HepG2 (cell line): ENCODE measurements around the gene SPATA46. TPM values are rescaled to one million over a fixed set of nuclear protein-coding genes. Genes with fewer than 3 reads are reported as not detected.

ENCODE experiments used
- ATAC-seq: fragments of 200-7000 bp; cut with Tn5 transposase; 3 replicates; pipeline ENCODE4 v1.9.1; 2020; ENCODE audit warnings: mild to moderate bottlenecking, moderate library complexity
- BruUV-seq: library from RNA; stranded (reverse); fragments of 400-500 nt; replicated peaks from 2 replicates; lab custom pipeline; 2021; lab: Mats Ljungman, UMichigan
- CTCF ChIA-PET: fragments of 300-600 bp; formaldehyde crosslinking; extraction: SDS; loops from one replicate; lab custom pipeline; 2021; ENCODE audit warnings: low total read pairs, inconsistent platforms, low intra/inter-chr PET ratio; lab: Yijun Ruan, JAX
- POLR2A ChIA-PET: fragments of 350-600 bp; sonication (Branson Sonifier 250); formaldehyde crosslinking; loops from one replicate; lab custom pipeline; 2020; ENCODE audit warnings: antibody characterized with exemption, inconsistent platforms; lab: Yijun Ruan, JAX
- DNase-seq: peaks from one replicate; pipeline ENCODE4 v3.0.0-alpha.2; 2015; ENCODE audit warnings: low spot score
- FAIRE-seq: peaks from 3 replicates; lab custom pipeline; 2011; peaks lifted over from hg19 to GRCh38; lab: Jason Lieb, UNC
- H2AFZ ChIP-seq: one replicate; pipeline ENCODE4 v1.6.1; 2011; ENCODE audit warnings: low read length, inconsistent platforms
- H3K27ac ChIP-seq: fragments of 300-600 bp; 3 replicates; pipeline ENCODE4 v1.8.0; 2011; ENCODE audit warnings: mixed run types, mild to moderate bottlenecking, mixed read lengths, low read length, inconsistent platforms; ENCODE audit not compliant: insufficient read depth; ENCODE audit errors: extremely low read length
- H3K27me3 ChIP-seq, 2 experiments: fragments of 200-600 bp in 1 of 2; 2 replicates in 1 of 2; 3 replicates in 1 of 2; pipeline versions ENCODE4 v1.6.0 to v1.8.0; 2011; ENCODE audit warnings: low read length in 2 of 2, mild to moderate bottlenecking in 2 of 2, moderate library complexity in 2 of 2, inconsistent platforms in 1 of 2; ENCODE audit not compliant: insufficient read depth in 2 of 2, control insufficient read depth in 1 of 2
- H3K36me3 ChIP-seq, 2 experiments: fragments of 200-600 bp in 1 of 2; replicated peaks in 1 of 2; 2 replicates in 1 of 2; 3 replicates in 1 of 2; pipeline versions ENCODE4 v1.5.1 to v1.8.0; 2011; ENCODE audit warnings: low read length in 2 of 2, inconsistent platforms in 1 of 2; ENCODE audit not compliant: insufficient read depth in 2 of 2, control insufficient read depth in 1 of 2
- H3K4me1 ChIP-seq: 2 replicates; pipeline ENCODE4 v1.5.1; 2012; ENCODE audit warnings: low read length, inconsistent platforms; ENCODE audit not compliant: insufficient read depth
- H3K4me2 ChIP-seq: 2 replicates; pipeline ENCODE4 v1.6.0; 2011; ENCODE audit warnings: low read depth, low read length, inconsistent platforms
- H3K4me3 ChIP-seq, 3 experiments: fragments of 200-600 bp in 1 of 3; sonication (generic), shearing (Covaris generic) in 1 of 3; replicated peaks in 1 of 3; 2 replicates each; pipeline ENCODE4 v1.5.1; 2011 to 2016; ENCODE audit warnings: low read length in 3 of 3, inconsistent platforms in 2 of 3, low read depth in 2 of 3, mild to moderate bottlenecking in 2 of 3, control low read depth in 1 of 3, mixed read lengths in 1 of 3; ENCODE audit not compliant: insufficient read depth in 1 of 3
- H3K79me2 ChIP-seq: one replicate; pipeline ENCODE4 v1.6.1; 2011; ENCODE audit warnings: low read length, inconsistent platforms; ENCODE audit not compliant: insufficient read depth
- H3K9ac ChIP-seq: 2 replicates; pipeline ENCODE4 v1.6.0; 2011; ENCODE audit warnings: mild to moderate bottlenecking, low read depth, low read length, inconsistent platforms; ENCODE audit not compliant: insufficient read depth
- H3K9me3 ChIP-seq: 2 replicates; pipeline ENCODE4 v1.5.1; 2012; ENCODE audit warnings: mild to moderate bottlenecking, low read length
- H4K20me1 ChIP-seq: 2 replicates; pipeline ENCODE4 v1.6.0; 2011; ENCODE audit warnings: inconsistent platforms, mild to moderate bottlenecking, low read length, moderate library complexity; ENCODE audit not compliant: insufficient read depth
- CBX5 ChIP-seq: sonication (generic); formaldehyde crosslinking; IDR thresholded peaks from 2 replicates; pipeline ENCODE4 v1.4.0; 2020; ENCODE audit warnings: missing genetic modification reagents, borderline replicate concordance
- CEBPZ ChIP-seq: IDR thresholded peaks from 2 replicates; pipeline ENCODE4 v1.6.1; 2012; ENCODE audit warnings: low read length, improper control_type of control experiment
- ETV6 ChIP-seq: sonication (generic); formaldehyde crosslinking; conservative IDR thresholded peaks from 2 replicates; pipeline ENCODE4 v1.4.0; 2020; ENCODE audit warnings: missing genetic modification reagents
- FLYWCH1 ChIP-seq: sonication (generic); formaldehyde crosslinking; IDR thresholded peaks from 2 replicates; pipeline ENCODE4 v1.8.1; 2023; ENCODE audit warnings: mild to moderate bottlenecking, missing genetic modification reagents
- FOXJ3 ChIP-seq: sonication (generic); formaldehyde crosslinking; IDR thresholded peaks from 2 replicates; pipeline ENCODE4 v1.4.0; 2020; ENCODE audit warnings: missing genetic modification reagents, mild to moderate bottlenecking, borderline replicate concordance
- HMG20A ChIP-seq: IDR thresholded peaks from 2 replicates; pipeline ENCODE4 v1.6.1; 2016; ENCODE audit warnings: borderline replicate concordance
- HMG20B ChIP-seq: conservative IDR thresholded peaks from 2 replicates; pipeline ENCODE4 v1.6.1; 2016; ENCODE audit warnings: missing genetic modification reagents, missing compliant biosample characterization
- HNRNPL ChIP-seq: fragments of 200-400 bp; formaldehyde crosslinking; IDR thresholded peaks from 2 replicates; pipeline ENCODE4 v1.6.1; 2017; ENCODE audit warnings: mild to moderate bottlenecking, low read depth, low read length
- HNRNPUL1 ChIP-seq: fragments of 200-400 bp; formaldehyde crosslinking; IDR thresholded peaks from 2 replicates; pipeline ENCODE4 v1.6.1; 2017; ENCODE audit warnings: low read depth, mild to moderate bottlenecking, low read length, moderate library complexity
- HOXA3 ChIP-seq: sonication (generic); formaldehyde crosslinking; IDR thresholded peaks from 2 replicates; pipeline ENCODE4 v1.5.0; 2020; ENCODE audit warnings: missing genetic modification reagents
- NFIB ChIP-seq: sonication (generic); formaldehyde crosslinking; IDR thresholded peaks from 2 replicates; pipeline ENCODE4 v1.9.0; 2021; ENCODE audit warnings: missing genetic modification reagents, mild to moderate bottlenecking, borderline replicate concordance
- NFKBIZ ChIP-seq: IDR thresholded peaks from 2 replicates; pipeline ENCODE4 v1.6.1; 2018; ENCODE audit warnings: missing genetic modification reagents, missing compliant biosample characterization
- SP2 ChIP-seq: sonication (generic); formaldehyde crosslinking; IDR thresholded peaks from 2 replicates; pipeline ENCODE4 v1.5.1; 2020; ENCODE audit warnings: mild to moderate bottlenecking, missing genetic modification reagents
- SYNCRIP ChIP-seq: fragments of 200-400 bp; formaldehyde crosslinking; IDR thresholded peaks from 2 replicates; pipeline ENCODE4 v1.6.1; 2018; ENCODE audit warnings: mild to moderate bottlenecking, low read depth, low read length; ENCODE audit not compliant: insufficient read depth
- TGIF2 ChIP-seq: IDR thresholded peaks from 2 replicates; pipeline ENCODE4 v1.6.1; 2016; ENCODE audit warnings: control low read depth, missing compliant biosample characterization
- ZMYM3 ChIP-seq: sonication (generic); formaldehyde crosslinking; IDR thresholded peaks from 2 replicates; pipeline ENCODE4 v1.5.1; 2020; ENCODE audit warnings: mild to moderate bottlenecking, missing genetic modification reagents
- ZNF12 ChIP-seq: sonication (generic); formaldehyde crosslinking; IDR thresholded peaks from 2 replicates; pipeline ENCODE4 v1.5.0; 2020; ENCODE audit warnings: missing genetic modification reagents
- ZNF124 ChIP-seq: sonication (generic); formaldehyde crosslinking; IDR thresholded peaks from 2 replicates; pipeline ENCODE4 v1.4.0; 2020; ENCODE audit warnings: missing genetic modification reagents
- ZNF230 ChIP-seq: sonication (generic); formaldehyde crosslinking; IDR thresholded peaks from 2 replicates; pipeline ENCODE4 v1.4.0; 2020; ENCODE audit warnings: mild to moderate bottlenecking, missing genetic modification reagents
- ZNF678 ChIP-seq: sonication (generic); formaldehyde crosslinking; IDR thresholded peaks from 2 replicates; pipeline ENCODE4 v1.4.0; 2020; ENCODE audit warnings: mild to moderate bottlenecking, missing genetic modification reagents
- ZNF746 ChIP-seq: sonication (generic); formaldehyde crosslinking; IDR thresholded peaks from 2 replicates; pipeline ENCODE4 v1.8.0; 2022; ENCODE audit warnings: mild to moderate bottlenecking, missing genetic modification reagents
- whole genome bisulfite sequencing: methylation state at CpG from one replicate; pipeline ENCODE4 v1.1.6; 2017; ENCODE audit warnings: low lambda C conversion rate; 5-methylcytosine and 5-hydroxymethylcytosine counted together
- in situ Hi-C: cut with HindIII; loops from 2 replicates; pipeline ENCODE4 v1.10.0; 2017; ENCODE audit warnings: low pct_unique_long_range_greater_than_20kb; ENCODE audit not compliant: extremely low pct_ligation_motif_present
- intact Hi-C: fragments of 100-400 bp; cut with micrococcal nuclease; formaldehyde crosslinking; loops from one replicate; pipeline ENCODE4 v1.10.0; 2022; ENCODE audit not compliant: unreplicated experiment
- polyA plus RNA-seq, 8 experiments: library from polyadenylated mRNA; depleted of rRNA in 3 of 8; stranded (reverse) in 7 of 8; unstranded in 1 of 8; fragments of >200 nt; fragmentation: Illumina TruSeq in 4 of 8; extraction: Trizol in 4 of 8; gene quantifications; 2 replicates each; pipeline versions ENCODE4 v1.2.1 to v1.2.3, GENCODE V29; 2011 to 2016; ENCODE audit warnings: low read depth in 4 of 8, missing spikeins in 1 of 8, mixed read lengths in 1 of 8; ENCODE audit not compliant: insufficient read depth in 1 of 8
- total RNA-seq, 5 experiments: library from RNA; depleted of rRNA; stranded (reverse); fragments of >200 nt; fragmentation: Illumina TruSeq; extraction: Trizol; gene quantifications; 2 replicates each; pipeline ENCODE4 v1.2.3, GENCODE V29; 2016; ENCODE audit warnings: low read depth in 1 of 5
- TF ChIP-seq, protein P1 (sequence below): sonication (generic); formaldehyde crosslinking; IDR thresholded peaks from 2 replicates; pipeline ENCODE4 v1.4.0; 2020; ENCODE audit warnings: mild to moderate bottlenecking, low read depth, missing genetic modification reagents
- TF ChIP-seq, protein P2 (sequence below): sonication (generic); formaldehyde crosslinking; IDR thresholded peaks from 2 replicates; pipeline ENCODE4 v1.8.0; 2022; ENCODE audit warnings: mild to moderate bottlenecking, missing genetic modification reagents, moderate library complexity

Gene SPATA46
- total and polyA plus RNA-seq, 2 of the 13 experiments (the other 11 are each of a cell fraction or from before 2014, with no cell fraction given) = not detected

- TF ChIP-seq CEBPZ = no peak
- no peak for TF ChIP-seq SYNCRIP
- no peak for TF ChIP-seq ZNF678 (CRISPR knock-in tag)
- TF ChIP-seq HMG20B = no peak
- TF ChIP-seq, protein P1, sequence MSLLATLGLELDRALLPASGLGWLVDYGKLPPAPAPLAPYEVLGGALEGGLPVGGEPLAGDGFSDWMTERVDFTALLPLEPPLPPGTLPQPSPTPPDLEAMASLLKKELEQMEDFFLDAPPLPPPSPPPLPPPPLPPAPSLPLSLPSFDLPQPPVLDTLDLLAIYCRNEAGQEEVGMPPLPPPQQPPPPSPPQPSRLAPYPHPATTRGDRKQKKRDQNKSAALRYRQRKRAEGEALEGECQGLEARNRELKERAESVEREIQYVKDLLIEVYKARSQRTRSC (CRISPR knock-in tag) = no peak
- TF ChIP-seq FLYWCH1 = no peak
- no peak for TF ChIP-seq HNRNPUL1
Observed at GRCh38 chr1:162407539-162407938, 30.9 kb upstream of the SPATA46 start (continued).

DNA sequence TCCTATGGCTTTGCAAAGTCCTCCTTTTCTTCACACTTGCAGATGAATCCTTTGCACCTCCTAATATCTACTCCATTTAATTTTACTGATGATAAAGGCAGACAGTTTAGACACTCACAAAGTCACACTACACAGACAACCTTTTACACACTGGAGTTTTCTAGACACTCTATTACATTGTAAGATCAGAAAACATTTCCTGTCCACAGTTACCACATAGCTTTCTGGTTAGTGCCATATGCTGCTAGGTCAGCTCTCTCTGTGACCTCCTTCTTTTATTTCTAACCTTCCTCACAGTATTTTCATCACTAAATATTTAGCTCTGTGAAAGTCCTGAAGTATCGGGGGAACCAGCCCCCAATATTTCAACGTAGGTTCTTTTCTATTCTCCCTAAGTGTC is 30.2 kb upstream of the SPATA46 start:
- POLR2A ChIA-PET = no interaction called here

More for the DNA sequence above, 30.2 kb upstream of the SPATA46 start:
- no peaks in the 10 kb centered on the region for H3K9me3 ChIP-seq
- no TSS peak for BruUV-seq
- H3K4me2 ChIP-seq = no peak overlapping the region
- intact Hi-C loops = no loop called here
- no peak for DNase-seq
- no peak overlapping the region for H3K4me3 ChIP-seq
- no peak overlapping the region for H3K9ac ChIP-seq
- in situ Hi-C loops = no loop called here
- H3K36me3 ChIP-seq = no peaks in the 10 kb centered on the region
- H3K79me2 ChIP-seq = no peaks in the 10 kb centered on the region
- TF ChIP-seq TGIF2 (CRISPR knock-in tag) = no peak
- no peak for TF ChIP-seq ZNF124 (CRISPR knock-in tag)
- TF ChIP-seq HMG20A (CRISPR knock-in tag) = no peak
- TF ChIP-seq ZNF12 (CRISPR knock-in tag) = no peak
- TF ChIP-seq ZNF230 = no peak
- no peak for TF ChIP-seq ETV6 (CRISPR knock-in tag)
- TF ChIP-seq HNRNPL = no peak
- no peak for TF ChIP-seq NFKBIZ (CRISPR knock-in tag)
- no peak for TF ChIP-seq NFIB
- no peak for TF ChIP-seq SP2 (CRISPR knock-in tag)
- TF ChIP-seq FOXJ3 (CRISPR knock-in tag) = no peak
- no peak for TF ChIP-seq CBX5 (CRISPR knock-in tag)
- no peak for TF ChIP-seq HOXA3 (CRISPR knock-in tag)
- no peak for TF ChIP-seq ZMYM3 (CRISPR knock-in tag)
- TF ChIP-seq, protein P2, sequence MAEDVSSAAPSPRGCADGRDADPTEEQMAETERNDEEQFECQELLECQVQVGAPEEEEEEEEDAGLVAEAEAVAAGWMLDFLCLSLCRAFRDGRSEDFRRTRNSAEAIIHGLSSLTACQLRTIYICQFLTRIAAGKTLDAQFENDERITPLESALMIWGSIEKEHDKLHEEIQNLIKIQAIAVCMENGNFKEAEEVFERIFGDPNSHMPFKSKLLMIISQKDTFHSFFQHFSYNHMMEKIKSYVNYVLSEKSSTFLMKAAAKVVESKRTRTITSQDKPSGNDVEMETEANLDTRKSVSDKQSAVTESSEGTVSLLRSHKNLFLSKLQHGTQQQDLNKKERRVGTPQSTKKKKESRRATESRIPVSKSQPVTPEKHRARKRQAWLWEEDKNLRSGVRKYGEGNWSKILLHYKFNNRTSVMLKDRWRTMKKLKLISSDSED (CRISPR knock-in tag) = no peak
- no peak for TF ChIP-seq ZNF746 (CRISPR knock-in tag)
- TF ChIP-seq, all 625 proteins: peak for 0
- no peak overlapping the region for H3K27ac ChIP-seq
- ATAC-seq (no peak), FAIRE-seq (no peak)
- peaks cover 0 to under 1% of the 10 kb centered on the region in 2 experiments; a peak in 1 of 5 replicates for H3K27me3 ChIP-seq
- CTCF ChIA-PET = no interaction called here
- H4K20me1 ChIP-seq = no peaks in the 10 kb centered on the region
- H2AFZ ChIP-seq = no peak overlapping the region
- peaks cover 9% of the 10 kb centered on the region; the same call in 1 of the 2 replicates for H3K4me1 ChIP-seq
- WGBS = 32% methylated on average over 2 of the region's 2 CpGs
